GM18499 (cell line): ENCODE data around the gene PLA2G1B.

ENCODE experiments used
- ATAC-seq: cut with Tn5 transposase; IDR thresholded peaks from one replicate; pipeline ENCODE4 v1.9.1; 2021; ENCODE audit warnings: moderate number of reproducible peaks; ENCODE audit not compliant: insufficient read depth, unreplicated experiment

The PLA2G1B gene

GRCh38 chr12:120327593-120327992, at the start of gene PLA2G1B:
Gene PLA2G1B, minus strand, starts transcription at chr12:120327779. Its CDS starts 26 bp downstream, at chr12:120327753.
- ATAC-seq, result no peak

GRCh38 chr12:120376934-120377572, 49.5 kb upstream of the PLA2G1B start:
- ATAC-seq, result no peak

- ATAC-seq, result no peak
Observed at GRCh38 chr12:120376416-120376815, 48.8 kb upstream of the PLA2G1B start.

GRCh38 chr12:120376009-120376408, 48.4 kb upstream of the PLA2G1B start:
- ATAC-seq, result no peak

- ATAC-seq, result no peak
Observed at GRCh38 chr12:120373683-120374082, 46.1 kb upstream of the PLA2G1B start.

- no peak for ATAC-seq
Observed at GRCh38 chr12:120370343-120371243, 43.0 kb upstream of the PLA2G1B start.

GRCh38 chr12:120369603-120370342, 42.2 kb upstream of the PLA2G1B start:
- no peak for ATAC-seq

- ATAC-seq, result no peak
Observed at GRCh38 chr12:120368789-120369602, 41.4 kb upstream of the PLA2G1B start, which contains the start of gene MSI1. Gene MSI1, minus strand, starts transcription at chr12:120369164. Its CDS starts 73 bp downstream, at chr12:120369091.

- ATAC-seq, result no peak
Observed at GRCh38 chr12:120367924-120368788, 40.6 kb upstream of the PLA2G1B start.

- no peak for ATAC-seq
Observed at GRCh38 chr12:120367233-120367923, 39.8 kb upstream of the PLA2G1B start.

- ATAC-seq, result no peak
Observed at GRCh38 chr12:120366845-120367232, 39.3 kb upstream of the PLA2G1B start.

GRCh38 chr12:120366341-120366705, 38.7 kb upstream of the PLA2G1B start:
- no peak for ATAC-seq

GRCh38 chr12:120365675-120366340, 38.2 kb upstream of the PLA2G1B start:
- ATAC-seq, result no peak

GRCh38 chr12:120364487-120364886, 36.9 kb upstream of the PLA2G1B start:
- no peak for ATAC-seq

GRCh38 chr12:120363274-120363855, 35.8 kb upstream of the PLA2G1B start:
- no peak for ATAC-seq

- no peak for ATAC-seq
Observed at GRCh38 chr12:120362516-120363273, 35.1 kb upstream of the PLA2G1B start.
